HG03575 (cell line): Measurements from ENCODE around the gene CARD11.

Experiments
- ATAC-seq: cut with Tn5 transposase; IDR thresholded peaks from one replicate; pipeline ENCODE4 v1.9.1; 2021; ENCODE audit not compliant: unreplicated experiment, insufficient number of reproducible peaks, low FRiP score; ENCODE audit errors: extremely low read depth

The CARD11 gene

GRCh38 chr7:3043544-3044371, at the start of gene CARD11:
Gene CARD11 (minus strand): TSS chr7:3043867. CDS start chr7:2958506, 85,361 bp downstream.
- no peak for ATAC-seq

GRCh38 chr7:3092468-3092867, 48.8 kb upstream of the CARD11 start:
- ATAC-seq = peak; percentile 81

- no peak for ATAC-seq
These were observed 48.0 kb upstream of the CARD11 start for GRCh38 chr7:3091631-3092030.

- ATAC-seq = no peak
These were observed 45.8 kb upstream of the CARD11 start for GRCh38 chr7:3089493-3089892.

- no peak for ATAC-seq
These were observed 43.6 kb upstream of the CARD11 start for GRCh38 chr7:3087243-3087755.

- ATAC-seq = no peak
These were observed 39.7 kb upstream of the CARD11 start for GRCh38 chr7:3083350-3083749.

GRCh38 chr7:3082831-3083230, 39.2 kb upstream of the CARD11 start:
- no peak for ATAC-seq

GRCh38 chr7:3082386-3082785, 38.7 kb upstream of the CARD11 start:
- no peak for ATAC-seq

- ATAC-seq = no peak
These were observed 36.4 kb upstream of the CARD11 start for GRCh38 chr7:3080106-3080505.

GRCh38 chr7:3078514-3078913, 34.8 kb upstream of the CARD11 start:
- no peak for ATAC-seq

- no peak for ATAC-seq
These were observed 33.0 kb upstream of the CARD11 start for GRCh38 chr7:3076700-3077099.

GRCh38 chr7:3076163-3076562, 32.5 kb upstream of the CARD11 start:
- ATAC-seq = no peak

GRCh38 chr7:3075441-3075840, 31.8 kb upstream of the CARD11 start:
- ATAC-seq = no peak

GRCh38 chr7:3074459-3074821, 30.8 kb upstream of the CARD11 start:
- ATAC-seq = no peak

GRCh38 chr7:3073763-3074458, 30.2 kb upstream of the CARD11 start:
- no peak for ATAC-seq

GRCh38 chr7:3070908-3071307, 27.2 kb upstream of the CARD11 start:
- ATAC-seq = no peak

- ATAC-seq = no peak
These were observed 26.2 kb upstream of the CARD11 start for GRCh38 chr7:3069771-3070449.

- no peak for ATAC-seq
These were observed 24.9 kb upstream of the CARD11 start for GRCh38 chr7:3068530-3068929.

- ATAC-seq = no peak
These were observed 24.1 kb upstream of the CARD11 start for GRCh38 chr7:3067606-3068380.
